Muscle of leg (tissue), 16 donors: Measurements from ENCODE around the gene TTC12. TPM values are rescaled to one million over a fixed set of nuclear protein-coding genes. Genes with fewer than 3 reads are reported as not detected.
A peak's percentile ranks its signal among the peaks of the same experiment; 100 is the strongest.

Experiments
- DNase-seq: peaks from one replicate; pipeline ENCODE4 v3.0.0; 2013
- H3K27ac ChIP-seq: one replicate; pipeline ENCODE4 v1.5.1; 2013; ENCODE audit warnings: mild to moderate bottlenecking, low read length, control low read depth
- H3K27me3 ChIP-seq: one replicate; pipeline ENCODE4 v1.6.1; 2013; ENCODE audit warnings: low read length; ENCODE audit not compliant: control insufficient read depth, insufficient read depth
- H3K36me3 ChIP-seq: one replicate; pipeline ENCODE4 v1.6.1; 2013; ENCODE audit warnings: low read length; ENCODE audit not compliant: control insufficient read depth, insufficient read depth
- H3K4me1 ChIP-seq: one replicate; pipeline ENCODE4 v1.6.1; 2013; ENCODE audit warnings: low read length; ENCODE audit not compliant: control insufficient read depth, insufficient read depth
- H3K4me3 ChIP-seq: one replicate; pipeline ENCODE4 v1.5.1; 2013; ENCODE audit warnings: low read length, control low read depth
- H3K9me3 ChIP-seq: replicated peaks from 2 replicates; pipeline ENCODE4 v1.6.1; 2013; ENCODE audit warnings: low read depth, low read length; ENCODE audit not compliant: control insufficient read depth
- WGBS: methylation state at CpG from one replicate; pipeline ENCODE4 v1.1.5; 2013; ENCODE audit warnings: missing lambda C conversion rate; ENCODE audit not compliant: insufficient coverage; 5-methylcytosine and 5-hydroxymethylcytosine counted together
- long read RNA-seq, 11 donors: transcript quantifications; one replicate each; lab custom pipeline, GENCODE V29; 2026
- polyA plus RNA-seq, 8 donors: library from polyadenylated mRNA; unstranded; fragments of 120-200 nt; gene quantifications; one replicate each; pipeline versions ENCODE4 v1.2.1 to v1.2.3, GENCODE V29; 2013; ENCODE audit warnings: inconsistent platforms in 1 of 8, low replicate concordance in 1 of 8; ENCODE audit not compliant: insufficient read length in 8 of 8, insufficient read depth in 1 of 8
- total RNA-seq: library from RNA; stranded (reverse); fragments of 120-200 nt; gene quantifications from one replicate; pipeline ENCODE4 v1.2.4, GENCODE V29; 2013

The TTC12 gene
- total RNA-seq: 6.6 TPM
- polyA plus RNA-seq: 10 to 100 TPM in 2 of 8 donors, 1 to 10 TPM in 6; 6.5 to 11.2 (median 8.7) TPM
- long read RNA-seq, donor 1: 0 reads
- long read RNA-seq, donor 2: 0 reads
- long read RNA-seq, donor 3: 0 reads
- long read RNA-seq, donor 4: 0 reads
- long read RNA-seq, donor 5, partial matches to known transcripts: 0 of 1 reads
- long read RNA-seq, donor 5, other reads (novel, unspliced or antisense): 0 of 1 reads
- long read RNA-seq, donor 6, partial matches to known transcripts: 0 of 1 reads
- long read RNA-seq, donor 6, other reads (novel, unspliced or antisense): 0 of 1 reads
- long read RNA-seq, donor 7: 0 reads
- long read RNA-seq, donor 8: 0 reads
- long read RNA-seq, donor 9: 0 reads
- long read RNA-seq, donor 10, partial matches to known transcripts: 0 of 2 reads
- long read RNA-seq, donor 10, other reads (novel, unspliced or antisense): 0 of 2 reads
- long read RNA-seq, donor 11: 0 reads

GRCh38 chr11:113314389-113315301 is at the start of gene TTC12:
Gene TTC12 (plus strand): TSS chr11:113314583. CDS start chr11:113316258, 1,675 bp downstream.
- H3K4me3 ChIP-seq: peak within 1 kb of the TSS; percentile 85
- DNase-seq: peak; percentile 95
- WGBS: under 1% methylated on average over 52 of the region's 64 CpGs
- no peaks in the 10 kb centered on the region for H3K9me3 ChIP-seq
- peaks cover 12% of the 10 kb centered on the region for H3K36me3 ChIP-seq
- H3K4me1 ChIP-seq: peaks cover 11% of the 10 kb centered on the region
- H3K27ac ChIP-seq: peak within 1 kb of the TSS; percentile 89
- no peaks in the 10 kb centered on the region for H3K27me3 ChIP-seq

GRCh38 chr11:113265362-113265761 is 49.0 kb upstream of the TTC12 start:
- H3K27ac ChIP-seq: no peak overlapping the region
- no peak for DNase-seq
- no CpG with 5 or more reads among the region's 2 CpGs for WGBS

GRCh38 chr11:113267493-113267892 is 46.9 kb upstream of the TTC12 start:
- WGBS: 86% methylated on average over 7 of the region's 7 CpGs
- DNase-seq: no peak
- H3K27ac ChIP-seq: no peak overlapping the region
- H3K4me3 ChIP-seq: no peak overlapping the region
- peaks cover 24% of the 10 kb centered on the region for H3K4me1 ChIP-seq
- H3K9me3 ChIP-seq: no peaks in the 10 kb centered on the region
- H3K36me3 ChIP-seq: peaks cover 13% of the 10 kb centered on the region
- no peaks in the 10 kb centered on the region for H3K27me3 ChIP-seq

More at GRCh38 chr11:113265362-113265761, 49.0 kb upstream of the TTC12 start:
- no peaks in the 10 kb centered on the region for H3K9me3 ChIP-seq
- H3K27me3 ChIP-seq: no peaks in the 10 kb centered on the region
- peaks cover 24% of the 10 kb centered on the region for H3K4me1 ChIP-seq
- peaks cover 21% of the 10 kb centered on the region for H3K36me3 ChIP-seq
- no peak overlapping the region for H3K4me3 ChIP-seq

GRCh38 chr11:113269096-113269495 is 45.3 kb upstream of the TTC12 start:
- Histone ChIP-seq H3K36me3 (peaks cover 13% of the 10 kb centered on the region), H3K4me3 (no peak overlapping the region), H3K27ac (no peak overlapping the region), H3K9me3 (no peaks in the 10 kb centered on the region), H3K4me1 (peaks cover 23% of the 10 kb centered on the region), H3K27me3 (no peaks in the 10 kb centered on the region)
- no peak for DNase-seq
- 83% methylated on average over 2 of the region's 2 CpGs for WGBS

- no peak overlapping the region for H3K4me3 ChIP-seq
- DNase-seq: no peak
- H3K27me3 ChIP-seq: no peaks in the 10 kb centered on the region
- H3K27ac ChIP-seq: no peak overlapping the region
- peaks cover 18% of the 10 kb centered on the region for H3K4me1 ChIP-seq
- WGBS: 90% methylated on average over 4 of the region's 5 CpGs
- H3K36me3 ChIP-seq: peaks cover 9% of the 10 kb centered on the region
- no peaks in the 10 kb centered on the region for H3K9me3 ChIP-seq
Measured at GRCh38 chr11:113269636-113270035, 44.7 kb upstream of the TTC12 start.

- Histone ChIP-seq H3K4me1 (peaks cover 14% of the 10 kb centered on the region), H3K4me3 (no peak overlapping the region), H3K27me3 (no peaks in the 10 kb centered on the region), H3K9me3 (no peaks in the 10 kb centered on the region), H3K36me3 (peaks cover 12% of the 10 kb centered on the region), H3K27ac (no peak overlapping the region)
- no peak for DNase-seq
- WGBS: 97% methylated on average over 13 of the region's 13 CpGs
Measured at GRCh38 chr11:113270080-113270479, 44.3 kb upstream of the TTC12 start.

GRCh38 chr11:113271551-113272245 is 42.7 kb upstream of the TTC12 start:
- H3K9me3 ChIP-seq: no peaks in the 10 kb centered on the region
- peaks cover 16% of the 10 kb centered on the region for H3K36me3 ChIP-seq
- H3K27me3 ChIP-seq: no peaks in the 10 kb centered on the region
- no peak overlapping the region for H3K27ac ChIP-seq
- no peak for DNase-seq
- H3K4me3 ChIP-seq: no peak overlapping the region
- WGBS: 94% methylated on average over 5 of the region's 14 CpGs
- peaks cover 11% of the 10 kb centered on the region for H3K4me1 ChIP-seq

- Histone ChIP-seq H3K9me3 (no peaks in the 10 kb centered on the region), H3K27me3 (no peaks in the 10 kb centered on the region), H3K4me1 (peaks cover 9% of the 10 kb centered on the region), H3K36me3 (peaks cover 16% of the 10 kb centered on the region), H3K4me3 (no peak overlapping the region), H3K27ac (no peak overlapping the region)
- DNase-seq: no peak
- 48% methylated on average over 5 of the region's 5 CpGs for WGBS
Measured at GRCh38 chr11:113272281-113272680, 42.1 kb upstream of the TTC12 start.

- no peaks in the 10 kb centered on the region for H3K9me3 ChIP-seq
- no peak for DNase-seq
- H3K4me3 ChIP-seq: no peak overlapping the region
- no peaks in the 10 kb centered on the region for H3K27me3 ChIP-seq
- no peak overlapping the region for H3K27ac ChIP-seq
- 91% methylated on average over 33 of the region's 34 CpGs for WGBS
- peaks cover 4% of the 10 kb centered on the region for H3K4me1 ChIP-seq
- H3K36me3 ChIP-seq: peaks cover 16% of the 10 kb centered on the region
Measured at GRCh38 chr11:113272927-113273615, 41.3 kb upstream of the TTC12 start.
